Hypothalamus (tissue), 51 donors: Measurements from ENCODE around the gene ULK2.
A peak's percentile ranks its signal among the peaks of the same experiment; 100 is the strongest.
"Not testable (repeated sequence)": the region's sequence is repeated elsewhere in the genome, so short reads cannot be mapped to it uniquely, and the experiment has no call there.

Experiments
- DNase-seq, 51 donors: peaks; one replicate each; lab custom pipeline; 2025; lab: John Stamatoyannopoulos, UW

ULK2 gene

GRCh38 chr17:19867329-19868078 lies at the start of gene ULK2:
Gene ULK2, minus strand, starts transcription at chr17:19867936. Its CDS starts 519 bp downstream, at chr17:19867417.
- peak in 44 of 51 donors; percentile 13 to 79 (median 57) for DNase-seq

GRCh38 chr17:19915245-19915978 lies 47.7 kb upstream of the ULK2 start:
- no peak for DNase-seq

- DNase-seq: no peak
Measured at GRCh38 chr17:19911033-19911432, 43.3 kb upstream of the ULK2 start.

- DNase-seq: no peak
Measured at GRCh38 chr17:19909139-19909538, 41.4 kb upstream of the ULK2 start.

GRCh38 chr17:19905502-19905901 lies 37.8 kb upstream of the ULK2 start:
- DNase-seq: no peak

GRCh38 chr17:19904924-19905323 lies 37.2 kb upstream of the ULK2 start:
- peak in 26 of 51 donors; percentile 2 to 48 (median 20) for DNase-seq

- DNase-seq: no peak
Measured at GRCh38 chr17:19904412-19904811, 36.7 kb upstream of the ULK2 start.

GRCh38 chr17:19900809-19901208 lies 33.1 kb upstream of the ULK2 start:
- no peak for DNase-seq

- DNase-seq: no peak
Measured at GRCh38 chr17:19897903-19898302, 30.2 kb upstream of the ULK2 start.

GRCh38 chr17:19897090-19897837 lies 29.5 kb upstream of the ULK2 start:
- DNase-seq: peak in 1 of 51 donors; percentile 6

GRCh38 chr17:19896679-19897078 lies 28.9 kb upstream of the ULK2 start:
- no peak for DNase-seq

GRCh38 chr17:19890554-19890953 lies 22.8 kb upstream of the ULK2 start:
- DNase-seq: not testable (repeated sequence)

- DNase-seq: not testable (repeated sequence)
Measured at GRCh38 chr17:19890001-19890400, 22.3 kb upstream of the ULK2 start.

- DNase-seq: no peak
Measured at GRCh38 chr17:19886116-19886515, 18.4 kb upstream of the ULK2 start.

- DNase-seq: no peak
Measured at GRCh38 chr17:19883537-19884215, 15.9 kb upstream of the ULK2 start.

- no peak for DNase-seq
Measured at GRCh38 chr17:19880393-19880792, 12.7 kb upstream of the ULK2 start.

- peak in 1 of 51 donors; percentile 3 for DNase-seq
Measured at GRCh38 chr17:19877364-19877945, 9.7 kb upstream of the ULK2 start.

GRCh38 chr17:19876529-19877161 lies 8.9 kb upstream of the ULK2 start:
- peak in 31 of 51 donors; percentile 6 to 62 (median 26) for DNase-seq

GRCh38 chr17:19874256-19874655 lies 6.5 kb upstream of the ULK2 start:
- no peak for DNase-seq

- DNase-seq: no peak
Measured at GRCh38 chr17:19873346-19873745, 5.6 kb upstream of the ULK2 start.
